HepG2 (cell line): ENCODE measurements around the gene CGNL1. TPM values are rescaled to one million over a fixed set of nuclear protein-coding genes. Genes with fewer than 3 reads are reported as not detected.

ENCODE experiments used
- ATAC-seq: fragments of 200-7000 bp; cut with Tn5 transposase; 3 replicates; pipeline ENCODE4 v1.9.1; 2020; ENCODE audit warnings: mild to moderate bottlenecking, moderate library complexity
- BruUV-seq: library from RNA; stranded (reverse); fragments of 400-500 nt; replicated peaks from 2 replicates; lab custom pipeline; 2021; lab: Mats Ljungman, UMichigan
- CTCF ChIA-PET: fragments of 300-600 bp; formaldehyde crosslinking; extraction: SDS; loops from one replicate; lab custom pipeline; 2021; ENCODE audit warnings: low total read pairs, inconsistent platforms, low intra/inter-chr PET ratio; lab: Yijun Ruan, JAX
- POLR2A ChIA-PET: fragments of 350-600 bp; sonication (Branson Sonifier 250); formaldehyde crosslinking; loops from one replicate; lab custom pipeline; 2020; ENCODE audit warnings: antibody characterized with exemption, inconsistent platforms; lab: Yijun Ruan, JAX
- DNase-seq: peaks from one replicate; pipeline ENCODE4 v3.0.0-alpha.2; 2015; ENCODE audit warnings: low spot score
- FAIRE-seq: peaks from 3 replicates; lab custom pipeline; 2011; peaks lifted over from hg19 to GRCh38; lab: Jason Lieb, UNC
- H2AFZ ChIP-seq: one replicate; pipeline ENCODE4 v1.6.1; 2011; ENCODE audit warnings: low read length, inconsistent platforms
- H3K27ac ChIP-seq: fragments of 300-600 bp; 3 replicates; pipeline ENCODE4 v1.8.0; 2011; ENCODE audit warnings: mixed run types, mild to moderate bottlenecking, mixed read lengths, low read length, inconsistent platforms; ENCODE audit not compliant: insufficient read depth; ENCODE audit errors: extremely low read length
- H3K27me3 ChIP-seq, 2 experiments: fragments of 200-600 bp in 1 of 2; 2 replicates in 1 of 2; 3 replicates in 1 of 2; pipeline versions ENCODE4 v1.6.0 to v1.8.0; 2011; ENCODE audit warnings: low read length in 2 of 2, mild to moderate bottlenecking in 2 of 2, moderate library complexity in 2 of 2, inconsistent platforms in 1 of 2; ENCODE audit not compliant: insufficient read depth in 2 of 2, control insufficient read depth in 1 of 2
- H3K36me3 ChIP-seq, 2 experiments: fragments of 200-600 bp in 1 of 2; replicated peaks in 1 of 2; 2 replicates in 1 of 2; 3 replicates in 1 of 2; pipeline versions ENCODE4 v1.5.1 to v1.8.0; 2011; ENCODE audit warnings: low read length in 2 of 2, inconsistent platforms in 1 of 2; ENCODE audit not compliant: insufficient read depth in 2 of 2, control insufficient read depth in 1 of 2
- H3K4me1 ChIP-seq: 2 replicates; pipeline ENCODE4 v1.5.1; 2012; ENCODE audit warnings: low read length, inconsistent platforms; ENCODE audit not compliant: insufficient read depth
- H3K4me2 ChIP-seq: 2 replicates; pipeline ENCODE4 v1.6.0; 2011; ENCODE audit warnings: low read depth, low read length, inconsistent platforms
- H3K4me3 ChIP-seq, 3 experiments: fragments of 200-600 bp in 1 of 3; sonication (generic), shearing (Covaris generic) in 1 of 3; replicated peaks in 1 of 3; 2 replicates each; pipeline ENCODE4 v1.5.1; 2011 to 2016; ENCODE audit warnings: low read length in 3 of 3, inconsistent platforms in 2 of 3, low read depth in 2 of 3, mild to moderate bottlenecking in 2 of 3, control low read depth in 1 of 3, mixed read lengths in 1 of 3; ENCODE audit not compliant: insufficient read depth in 1 of 3
- H3K79me2 ChIP-seq: one replicate; pipeline ENCODE4 v1.6.1; 2011; ENCODE audit warnings: low read length, inconsistent platforms; ENCODE audit not compliant: insufficient read depth
- H3K9ac ChIP-seq: 2 replicates; pipeline ENCODE4 v1.6.0; 2011; ENCODE audit warnings: mild to moderate bottlenecking, low read depth, low read length, inconsistent platforms; ENCODE audit not compliant: insufficient read depth
- H3K9me3 ChIP-seq: 2 replicates; pipeline ENCODE4 v1.5.1; 2012; ENCODE audit warnings: mild to moderate bottlenecking, low read length
- H4K20me1 ChIP-seq: 2 replicates; pipeline ENCODE4 v1.6.0; 2011; ENCODE audit warnings: inconsistent platforms, mild to moderate bottlenecking, low read length, moderate library complexity; ENCODE audit not compliant: insufficient read depth
- CENPT ChIP-seq: sonication (generic); formaldehyde crosslinking; IDR thresholded peaks from 2 replicates; pipeline ENCODE4 v1.8.0; 2022; ENCODE audit warnings: low read depth, mild to moderate bottlenecking, moderate library complexity, missing genetic modification reagents
- HIVEP1 ChIP-seq: sonication (generic); formaldehyde crosslinking; IDR thresholded peaks from 2 replicates; pipeline ENCODE4 v1.4.0; 2020; ENCODE audit warnings: mild to moderate bottlenecking, missing genetic modification reagents
- HNRNPL ChIP-seq: fragments of 200-400 bp; formaldehyde crosslinking; IDR thresholded peaks from 2 replicates; pipeline ENCODE4 v1.6.1; 2017; ENCODE audit warnings: mild to moderate bottlenecking, low read depth, low read length
- HNRNPLL ChIP-seq: fragments of 200-400 bp; formaldehyde crosslinking; IDR thresholded peaks from 2 replicates; pipeline ENCODE4 v1.6.1; 2017; ENCODE audit warnings: mild to moderate bottlenecking, low read depth, low read length; ENCODE audit not compliant: poor library complexity, severe bottlenecking
- IRX3 ChIP-seq: sonication (generic); formaldehyde crosslinking; IDR thresholded peaks from 2 replicates; pipeline ENCODE4 v1.8.1; 2023; ENCODE audit warnings: mild to moderate bottlenecking, low read depth, missing genetic modification reagents, borderline replicate concordance
- KLF11 ChIP-seq: IDR thresholded peaks from 2 replicates; pipeline ENCODE4 v1.6.1; 2016; ENCODE audit warnings: missing compliant biosample characterization
- MXD1 ChIP-seq: sonication (generic); formaldehyde crosslinking; IDR thresholded peaks from 2 replicates; pipeline ENCODE4 v1.4.0; 2020; ENCODE audit warnings: mild to moderate bottlenecking, missing genetic modification reagents
- TRIM24 ChIP-seq: sonication (generic); formaldehyde crosslinking; IDR thresholded peaks from 2 replicates; pipeline ENCODE4 v1.8.0; 2022; ENCODE audit warnings: mild to moderate bottlenecking, missing genetic modification reagents
- XBP1 ChIP-seq: sonication (generic); formaldehyde crosslinking; IDR thresholded peaks from 2 replicates; pipeline ENCODE4 v1.5.0; 2020; ENCODE audit warnings: missing genetic modification reagents
- ZNF253 ChIP-seq: sonication (generic); formaldehyde crosslinking; IDR thresholded peaks from 2 replicates; pipeline ENCODE4 v1.8.0; 2022; ENCODE audit warnings: mild to moderate bottlenecking, missing genetic modification reagents, borderline replicate concordance
- ZNF329 ChIP-seq: sonication (generic); formaldehyde crosslinking; IDR thresholded peaks from 2 replicates; pipeline ENCODE4 v1.9.0; 2021; ENCODE audit warnings: low read depth, mild to moderate bottlenecking, missing genetic modification reagents
- ZNF614 ChIP-seq: IDR thresholded peaks from 2 replicates; pipeline ENCODE4 v1.6.1; 2018; ENCODE audit warnings: missing biosample characterization, missing genetic modification reagents, inconsistent platforms, borderline replicate concordance
- WGBS: methylation state at CpG from one replicate; pipeline ENCODE4 v1.1.6; 2017; ENCODE audit warnings: low lambda C conversion rate; 5-methylcytosine and 5-hydroxymethylcytosine counted together
- in situ Hi-C: cut with HindIII; loops from 2 replicates; pipeline ENCODE4 v1.10.0; 2017; ENCODE audit warnings: low pct_unique_long_range_greater_than_20kb; ENCODE audit not compliant: extremely low pct_ligation_motif_present
- intact Hi-C: fragments of 100-400 bp; cut with micrococcal nuclease; formaldehyde crosslinking; loops from one replicate; pipeline ENCODE4 v1.10.0; 2022; ENCODE audit not compliant: unreplicated experiment
- polyA plus RNA-seq, 8 experiments: library from polyadenylated mRNA; depleted of rRNA in 3 of 8; stranded (reverse) in 7 of 8; unstranded in 1 of 8; fragments of >200 nt; fragmentation: Illumina TruSeq in 4 of 8; extraction: Trizol in 4 of 8; gene quantifications; 2 replicates each; pipeline versions ENCODE4 v1.2.1 to v1.2.3, GENCODE V29; 2011 to 2016; ENCODE audit warnings: low read depth in 4 of 8, missing spikeins in 1 of 8, mixed read lengths in 1 of 8; ENCODE audit not compliant: insufficient read depth in 1 of 8
- total RNA-seq, 5 experiments: library from RNA; depleted of rRNA; stranded (reverse); fragments of >200 nt; fragmentation: Illumina TruSeq; extraction: Trizol; gene quantifications; 2 replicates each; pipeline ENCODE4 v1.2.3, GENCODE V29; 2016; ENCODE audit warnings: low read depth in 1 of 5

CGNL1 gene
- total and polyA plus RNA-seq, 2 of the 13 experiments (the other 11 are each of a cell fraction or from before 2014, with no cell fraction given), result 5.6 to 15.6 TPM

- TF ChIP-seq CENPT (CRISPR knock-in tag) (no peak), KLF11 (CRISPR knock-in tag) (no peak), XBP1 (CRISPR knock-in tag) (no peak), HNRNPLL (no peak), ZNF253 (CRISPR knock-in tag) (no peak), ZNF329 (CRISPR knock-in tag) (no peak), ZNF614 (CRISPR knock-in tag) (no peak)
- TF ChIP-seq, all 625 proteins: peak for 0
Observed at GRCh38 chr15:57540211-57540610, 163.9 kb downstream of the CGNL1 start (continued).

- CTCF ChIA-PET, result interaction anchor here (0.9 kb wide), 1 partner anchor 200 kb away, joined by 3 read pairs; no protein-coding TSS in a partner anchor
- H3K36me3 ChIP-seq, result peaks cover 2 to 12% of the 10 kb centered on the region in 2 experiments; a peak in 4 of 5 replicates
- no peak for FAIRE-seq
- no peaks in the 10 kb centered on the region for H4K20me1 ChIP-seq
- H3K9me3 ChIP-seq, result no peaks in the 10 kb centered on the region
- H3K4me3 ChIP-seq, result no peak overlapping the region
- H3K79me2 ChIP-seq, result no peaks in the 10 kb centered on the region
- H3K9ac ChIP-seq, result no peak overlapping the region
- 94% methylated on average over 9 of the region's 11 CpGs for WGBS
- DNase-seq, result no peak
- H3K27me3 ChIP-seq, result no peaks in the 10 kb centered on the region
- no TSS peak for BruUV-seq
- H3K27ac ChIP-seq, result no peak overlapping the region
- intact Hi-C loops, result no loop called here
- in situ Hi-C loops, result loop anchor here (5.0 to 25.0 kb wide), 4 partner anchors 198 to 1053 kb away; no protein-coding TSS in a partner anchor
- TF ChIP-seq TRIM24 (no peak), IRX3 (CRISPR knock-in tag) (no peak), HNRNPL (no peak), HIVEP1 (CRISPR knock-in tag) (no peak), MXD1 (CRISPR knock-in tag) (no peak)
- TF ChIP-seq, all 625 proteins: peak for 0
- H3K4me1 ChIP-seq, result peaks cover 14% of the 10 kb centered on the region
- ATAC-seq, result no peak
- POLR2A ChIA-PET, result no interaction called here
- no peak overlapping the region for H2AFZ ChIP-seq
- no peak overlapping the region for H3K4me2 ChIP-seq
Observed at GRCh38 chr15:57540736-57541135, 164.4 kb downstream of the CGNL1 start.
